Endothelial cell of umbilical vein (primary cell): ENCODE measurements around the gene RAB40A. TPM values are rescaled to one million over a fixed set of nuclear protein-coding genes. Genes with fewer than 3 reads are reported as not detected.

Experiments used
- BruUV-seq: library from RNA; stranded (reverse); fragments of 400-500 nt; replicated peaks from 2 replicates; lab custom pipeline; 2021; lab: Mats Ljungman, UMichigan
- CTCF ChIA-PET: fragments of 300-600, 350-600 bp; sonication (Branson Sonifier 250); formaldehyde crosslinking; loops from one replicate; lab custom pipeline; 2021; ENCODE audit warnings: antibody characterized with exemption, inconsistent platforms; lab: Charles Lee
- POLR2A ChIA-PET: fragments of 300-600, 350-600 bp; sonication (Branson Sonifier 250); formaldehyde crosslinking; loops from one replicate; lab custom pipeline; 2021; ENCODE audit warnings: antibody characterized with exemption, inconsistent platforms; lab: Charles Lee
- DNase-seq: peaks from one replicate; pipeline ENCODE4 v3.0.0-alpha.2; 2011; ENCODE audit warnings: low read depth, low spot score
- FAIRE-seq: peaks from 2 replicates; lab custom pipeline; 2011; peaks lifted over from hg19 to GRCh38; lab: Jason Lieb, UNC
- H2AFZ ChIP-seq: 2 replicates; pipeline ENCODE4 v1.6.0; 2012; ENCODE audit warnings: low read depth, low read length, control low read depth, inconsistent platforms
- H3K27ac ChIP-seq: 2 replicates; pipeline ENCODE4 v1.5.1; 2011; ENCODE audit warnings: low read depth, mild to moderate bottlenecking, control low read depth, low read length, moderate library complexity; ENCODE audit not compliant: insufficient read depth
- H3K27me3 ChIP-seq, 2 experiments: 2 replicates each; pipeline versions ENCODE4 v1.6.0 to v1.6.1; 2011; ENCODE audit warnings: low read length in 2 of 2, mixed read lengths in 1 of 2; ENCODE audit not compliant: control insufficient read depth in 2 of 2, insufficient read depth in 2 of 2
- H3K36me3 ChIP-seq, 2 experiments: 2 replicates in 1 of 2; 3 replicates in 1 of 2; pipeline ENCODE4 v1.5.1; 2011; ENCODE audit warnings: low read length in 2 of 2, mild to moderate bottlenecking in 1 of 2, moderate library complexity in 1 of 2; ENCODE audit not compliant: control insufficient read depth in 2 of 2, insufficient read depth in 2 of 2; ENCODE audit errors: extremely low read depth in 1 of 2
- H3K4me1 ChIP-seq: 3 replicates; pipeline ENCODE4 v1.5.1; 2011; ENCODE audit warnings: mild to moderate bottlenecking, low read length; ENCODE audit not compliant: control insufficient read depth, insufficient read depth; ENCODE audit errors: extremely low read depth
- H3K4me2 ChIP-seq: 2 replicates; pipeline ENCODE4 v1.6.1; 2011; ENCODE audit warnings: low read length, control low read depth, mixed read lengths; ENCODE audit not compliant: insufficient read depth
- H3K4me3 ChIP-seq, 3 experiments: fragments of 200-600 bp in 1 of 3; sonication (generic), shearing (Covaris generic) in 1 of 3; replicated peaks in 1 of 3; 2 replicates each; pipeline ENCODE4 v1.5.1; 2011 to 2016; ENCODE audit warnings: control low read depth in 3 of 3, low read length in 3 of 3, mild to moderate bottlenecking in 2 of 3, inconsistent platforms in 1 of 3, low read depth in 1 of 3, moderate library complexity in 1 of 3; ENCODE audit not compliant: insufficient read depth in 1 of 3
- H3K79me2 ChIP-seq: 2 replicates; pipeline ENCODE4 v1.6.0; 2012; ENCODE audit warnings: low read length, inconsistent platforms; ENCODE audit not compliant: control insufficient read depth, insufficient read depth
- H3K9ac ChIP-seq: replicated peaks from 2 replicates; pipeline ENCODE3; 2011; ENCODE audit warnings: low read length, control low read depth; ENCODE audit not compliant: insufficient read depth; ENCODE audit errors: extremely low read depth
- H3K9me1 ChIP-seq: replicated peaks from 3 replicates; pipeline ENCODE4 v1.6.0; 2011; ENCODE audit warnings: mild to moderate bottlenecking, low read length; ENCODE audit not compliant: control insufficient read depth, insufficient read depth; ENCODE audit errors: extremely low read depth
- H3K9me3 ChIP-seq: replicated peaks from 2 replicates; pipeline ENCODE4 v1.5.1; 2012; ENCODE audit warnings: low read length, inconsistent platforms; ENCODE audit not compliant: control insufficient read depth, insufficient read depth
- H4K20me1 ChIP-seq: replicated peaks from 2 replicates; pipeline ENCODE3; 2011; ENCODE audit warnings: mild to moderate bottlenecking, low read length; ENCODE audit not compliant: control insufficient read depth, insufficient read depth; ENCODE audit errors: extremely low read depth
- EZH2 ChIP-seq: IDR thresholded peaks from 2 replicates; pipeline ENCODE4 v1.6.1; 2012; ENCODE audit warnings: borderline replicate concordance, low read depth, mild to moderate bottlenecking, moderate library complexity, low read length, inconsistent platforms; ENCODE audit not compliant: severe bottlenecking
- FOS ChIP-seq: IDR thresholded peaks from 2 replicates; pipeline ENCODE4 v1.6.1; 2011; ENCODE audit warnings: mild to moderate bottlenecking, low read length, moderate library complexity, borderline replicate concordance; ENCODE audit not compliant: insufficient read depth
- GATA2 ChIP-seq: IDR thresholded peaks from 2 replicates; pipeline ENCODE4 v1.7.0; 2011; ENCODE audit warnings: low read depth, mild to moderate bottlenecking, moderate library complexity, mixed read lengths, low read length; ENCODE audit not compliant: insufficient read length, insufficient read depth
- JUN ChIP-seq: IDR thresholded peaks from 2 replicates; pipeline ENCODE4 v1.6.1; 2011; ENCODE audit warnings: borderline replicate concordance, low read depth; ENCODE audit not compliant: insufficient read length, insufficient read depth
- MAX ChIP-seq: IDR thresholded peaks from 2 replicates; pipeline ENCODE4 v1.6.1; 2011; ENCODE audit not compliant: insufficient read depth, insufficient read length
- MYC ChIP-seq: IDR thresholded peaks from one replicate; pipeline ENCODE4 v1.6.1; 2011; ENCODE audit warnings: mild to moderate bottlenecking, low read depth, low read length
- POLR2A ChIP-seq: IDR thresholded peaks from 2 replicates; pipeline ENCODE4 v1.6.1; 2012; ENCODE audit warnings: low read depth, mild to moderate bottlenecking, control low read depth, low read length
- POLR2AphosphoS5 ChIP-seq: IDR thresholded peaks from 2 replicates; pipeline ENCODE4 v1.6.1; 2012; ENCODE audit warnings: low read depth, mild to moderate bottlenecking, control low read depth, low read length, moderate library complexity; ENCODE audit not compliant: insufficient read depth
- dilution Hi-C: fragments of 300-500 bp; cut with MboI; formaldehyde crosslinking; loops from one replicate; pipeline ENCODE4 v1.15.0; 2019; ENCODE audit warnings: low sequenced_read_pairs; ENCODE audit not compliant: extremely low pct_ligation_motif_present
- intact Hi-C: fragments of 100-400 bp; cut with micrococcal nuclease; formaldehyde crosslinking; loops from one replicate; pipeline ENCODE4 v1.10.0; 2022
- polyA plus RNA-seq, 4 experiments: library from polyadenylated mRNA; depleted of rRNA in 3 of 4; stranded (reverse) in 3 of 4; unstranded in 1 of 4; fragments of >200 nt; gene quantifications; 2 replicates each; pipeline versions ENCODE4 v1.2.1 to v1.2.3, GENCODE V29; 2011 to 2012; ENCODE audit warnings: missing spikeins in 1 of 4
- total RNA-seq: library from RNA; stranded (reverse); gene quantifications from 2 replicates; pipeline ENCODE4 v1.2.3, GENCODE V29; 2021
- TF ChIP-seq, protein P1 (sequence below), 2 donors: IDR thresholded peaks; 1 replicate in 1 of 2; 2 replicates in 1 of 2; pipeline ENCODE4 v1.5.1; 2011; ENCODE audit warnings: low read length in 2 of 2, mild to moderate bottlenecking in 2 of 2, moderate library complexity in 2 of 2, control low read depth in 1 of 2, inconsistent platforms in 1 of 2, low read depth in 1 of 2; ENCODE audit not compliant: insufficient read depth in 1 of 2; ENCODE audit errors: extremely low read depth in 1 of 2

Gene RAB40A
- total and polyA plus RNA-seq, 2 donors (not counting 3 experiments of a cell fraction or from before 2014, with no cell fraction given) = 0.30 to 0.58 TPM

- intact Hi-C loops (no loop called here), dilution Hi-C loops (no loop called here)
- BruUV-seq = no TSS peak
- H3K27ac ChIP-seq = no peak overlapping the region
- no peaks in the 10 kb centered on the region for H4K20me1 ChIP-seq
- no peak for FAIRE-seq
- no peaks in the 10 kb centered on the region for H3K36me3 ChIP-seq
- H3K9me1 ChIP-seq = no peaks in the 10 kb centered on the region
- no peak overlapping the region for H3K4me2 ChIP-seq
- CTCF ChIA-PET = no interaction called here
- no peak overlapping the region for H2AFZ ChIP-seq
- POLR2A ChIA-PET = no interaction called here
- no peak overlapping the region for H3K4me3 ChIP-seq
- DNase-seq = no peak
- no peaks in the 10 kb centered on the region for H3K79me2 ChIP-seq
- H3K9ac ChIP-seq = no peak overlapping the region
- H3K4me1 ChIP-seq = no peaks in the 10 kb centered on the region
- H3K27me3 ChIP-seq = no peaks in the 10 kb centered on the region
- no peak for TF ChIP-seq MAX
- no peak for TF ChIP-seq FOS
- no peak for TF ChIP-seq EZH2
- TF ChIP-seq JUN = no peak
- no peak for TF ChIP-seq MYC
- no peak for TF ChIP-seq POLR2A
- no peak for TF ChIP-seq GATA2
- TF ChIP-seq, protein P1, sequence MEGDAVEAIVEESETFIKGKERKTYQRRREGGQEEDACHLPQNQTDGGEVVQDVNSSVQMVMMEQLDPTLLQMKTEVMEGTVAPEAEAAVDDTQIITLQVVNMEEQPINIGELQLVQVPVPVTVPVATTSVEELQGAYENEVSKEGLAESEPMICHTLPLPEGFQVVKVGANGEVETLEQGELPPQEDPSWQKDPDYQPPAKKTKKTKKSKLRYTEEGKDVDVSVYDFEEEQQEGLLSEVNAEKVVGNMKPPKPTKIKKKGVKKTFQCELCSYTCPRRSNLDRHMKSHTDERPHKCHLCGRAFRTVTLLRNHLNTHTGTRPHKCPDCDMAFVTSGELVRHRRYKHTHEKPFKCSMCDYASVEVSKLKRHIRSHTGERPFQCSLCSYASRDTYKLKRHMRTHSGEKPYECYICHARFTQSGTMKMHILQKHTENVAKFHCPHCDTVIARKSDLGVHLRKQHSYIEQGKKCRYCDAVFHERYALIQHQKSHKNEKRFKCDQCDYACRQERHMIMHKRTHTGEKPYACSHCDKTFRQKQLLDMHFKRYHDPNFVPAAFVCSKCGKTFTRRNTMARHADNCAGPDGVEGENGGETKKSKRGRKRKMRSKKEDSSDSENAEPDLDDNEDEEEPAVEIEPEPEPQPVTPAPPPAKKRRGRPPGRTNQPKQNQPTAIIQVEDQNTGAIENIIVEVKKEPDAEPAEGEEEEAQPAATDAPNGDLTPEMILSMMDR (IDR thresholded peaks at IDR 0.05; ENCODE audit: extremely low read depth in 1 of 2, insufficient read depth in 1 of 2, low read depth in 1 of 2, low read length in 2 of 2) = no peak
- TF ChIP-seq POLR2AphosphoS5 = no peak
- H3K9me3 ChIP-seq = no peaks in the 10 kb centered on the region
Measured at GRCh38 chrX:103529550-103529949, 10.3 kb upstream of the RAB40A start.
